ENCODE measurements around the gene TUB. TPM values are rescaled to one million over a fixed set of nuclear protein-coding genes. Genes with fewer than 3 reads are reported as not detected.
A peak's percentile ranks its signal among the peaks of the same experiment; 100 is the strongest.

Gene TUB
- total RNA-seq, 1 donor from 2014 or later = 12.9 TPM

DNA sequence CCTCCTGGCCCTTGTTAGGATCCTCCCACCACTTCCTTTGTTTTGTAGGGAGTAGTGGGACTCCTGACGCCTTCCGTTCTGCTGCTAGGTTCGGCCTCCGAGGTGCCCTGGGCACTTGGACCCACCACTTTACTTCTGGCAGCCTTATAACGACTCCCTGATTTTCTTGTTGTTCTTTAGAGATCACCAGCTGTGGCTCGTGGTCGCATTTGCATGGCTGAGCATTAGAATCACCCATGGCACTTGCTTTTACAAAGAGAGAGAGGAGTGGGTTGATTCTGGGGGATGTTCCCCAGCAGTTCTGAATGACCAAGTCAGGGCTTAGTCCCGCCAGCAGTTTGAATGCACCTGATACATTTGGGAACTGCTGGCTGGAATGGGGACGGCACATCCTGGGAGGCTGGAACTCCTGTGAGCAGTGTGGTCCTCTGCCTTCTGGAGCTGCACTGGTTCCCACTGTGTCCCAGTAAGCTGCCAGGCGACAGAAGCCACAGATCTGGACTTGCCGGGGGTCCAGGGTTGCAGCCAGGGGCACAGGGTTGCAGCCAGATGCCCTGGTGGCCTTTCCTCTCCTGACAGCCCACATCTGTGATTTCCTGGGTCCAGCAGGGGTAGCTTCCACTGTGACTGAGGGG is 4.1 kb downstream of the TUB start:
- intact Hi-C loops (cut with DNase I) = no loop called here
- ATAC-seq = no peak
- no peak for DNase-seq (ENCODE audit: low spot score)

DNA sequence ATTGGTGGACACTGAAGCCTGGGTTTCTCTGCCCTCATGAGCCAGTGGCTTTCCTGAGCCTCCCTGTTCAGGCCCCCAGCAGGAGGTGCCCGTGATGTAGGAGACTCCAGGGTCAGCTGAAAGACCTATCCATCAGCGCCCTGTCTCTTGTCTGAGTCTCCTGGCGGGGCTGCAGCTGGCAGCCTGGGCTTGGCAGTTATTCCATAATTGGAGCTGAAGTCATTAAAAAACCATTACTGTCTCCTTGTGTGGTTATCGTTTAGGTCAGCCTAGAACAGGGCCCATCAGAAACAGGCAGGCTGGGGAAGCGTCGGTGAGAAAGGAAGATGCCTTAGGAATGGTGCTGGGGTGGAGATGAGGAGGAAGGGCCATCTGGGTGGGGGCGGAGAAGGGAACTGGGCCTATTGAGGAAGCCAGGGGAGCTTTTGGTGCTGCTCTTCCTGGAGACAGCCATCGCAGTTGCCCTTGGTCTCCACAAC is 5.0 kb downstream of the TUB start:
- intact Hi-C loops (cut with DNase I) = no loop called here
- ATAC-seq = no peak
- no peak for DNase-seq (ENCODE audit: low spot score)

DNA sequence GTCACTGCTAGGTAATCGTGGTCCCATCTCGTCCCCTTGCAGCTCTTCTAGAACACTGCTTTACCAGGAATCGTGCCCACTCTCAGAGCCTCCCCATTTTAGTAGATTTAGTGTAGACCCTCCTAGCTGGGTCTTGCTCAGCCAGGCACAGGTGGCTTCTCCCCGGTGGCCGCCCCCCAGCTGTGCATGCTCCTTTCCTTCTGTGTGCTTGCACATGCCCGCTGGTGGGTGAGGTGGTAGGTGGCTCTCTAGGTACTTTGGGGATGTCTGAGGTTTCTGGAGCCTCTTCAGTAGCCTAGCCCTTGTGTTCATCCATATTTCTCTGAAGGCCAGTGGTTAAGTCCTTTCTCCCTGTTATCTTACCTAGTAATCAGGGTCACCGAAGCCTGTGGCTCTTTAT is 5.6 kb downstream of the TUB start:
- ATAC-seq (no peak), DNase-seq (ENCODE audit: low spot score) (no peak)
- intact Hi-C loops (cut with DNase I) = no loop called here

DNA sequence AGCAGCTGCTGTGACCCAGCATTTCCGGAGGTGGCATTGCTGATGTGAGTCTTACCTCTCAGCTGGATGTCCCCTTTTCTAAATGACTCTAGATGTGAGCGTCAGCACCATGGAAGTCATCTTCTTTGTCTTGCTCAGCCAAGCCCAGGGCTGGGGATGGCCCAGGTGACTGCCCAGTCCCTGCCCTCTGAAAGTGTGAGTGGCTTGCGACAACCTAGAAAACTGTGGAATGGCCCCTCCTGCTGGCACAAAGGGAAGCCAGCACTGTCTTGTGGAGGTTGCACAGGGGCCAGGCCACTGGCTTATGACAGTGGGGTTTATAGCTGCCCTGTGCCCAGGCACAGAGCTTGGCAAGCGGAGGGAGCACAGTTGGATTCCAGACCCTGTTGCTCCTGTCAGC is 6.2 kb downstream of the TUB start:
- intact Hi-C loops (cut with DNase I) = no loop called here
- ATAC-seq (no peak), DNase-seq (ENCODE audit: low spot score) (no peak)

DNA sequence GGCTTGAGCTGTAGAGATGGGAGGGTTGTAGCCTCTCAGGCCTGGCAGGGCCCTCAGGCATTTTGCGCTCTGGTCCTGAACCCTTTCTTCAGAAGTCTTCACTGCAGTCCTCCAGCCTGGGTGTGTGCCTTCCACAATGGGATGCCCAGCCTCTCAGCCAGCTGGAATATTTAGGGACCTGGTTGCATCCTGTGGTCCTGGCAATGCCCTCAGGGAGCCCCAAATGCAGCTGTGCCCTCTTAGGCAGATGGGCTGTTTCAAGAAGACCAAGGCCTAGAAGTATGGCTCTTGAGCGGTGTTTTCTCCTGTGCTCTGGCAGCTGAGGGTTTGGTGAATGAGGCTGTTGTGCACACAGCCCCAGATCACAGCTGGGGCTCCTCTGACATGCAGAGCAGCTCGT is 6.7 kb downstream of the TUB start:
- ATAC-seq = no peak
- intact Hi-C loops (cut with DNase I) = no loop called here

DNA sequence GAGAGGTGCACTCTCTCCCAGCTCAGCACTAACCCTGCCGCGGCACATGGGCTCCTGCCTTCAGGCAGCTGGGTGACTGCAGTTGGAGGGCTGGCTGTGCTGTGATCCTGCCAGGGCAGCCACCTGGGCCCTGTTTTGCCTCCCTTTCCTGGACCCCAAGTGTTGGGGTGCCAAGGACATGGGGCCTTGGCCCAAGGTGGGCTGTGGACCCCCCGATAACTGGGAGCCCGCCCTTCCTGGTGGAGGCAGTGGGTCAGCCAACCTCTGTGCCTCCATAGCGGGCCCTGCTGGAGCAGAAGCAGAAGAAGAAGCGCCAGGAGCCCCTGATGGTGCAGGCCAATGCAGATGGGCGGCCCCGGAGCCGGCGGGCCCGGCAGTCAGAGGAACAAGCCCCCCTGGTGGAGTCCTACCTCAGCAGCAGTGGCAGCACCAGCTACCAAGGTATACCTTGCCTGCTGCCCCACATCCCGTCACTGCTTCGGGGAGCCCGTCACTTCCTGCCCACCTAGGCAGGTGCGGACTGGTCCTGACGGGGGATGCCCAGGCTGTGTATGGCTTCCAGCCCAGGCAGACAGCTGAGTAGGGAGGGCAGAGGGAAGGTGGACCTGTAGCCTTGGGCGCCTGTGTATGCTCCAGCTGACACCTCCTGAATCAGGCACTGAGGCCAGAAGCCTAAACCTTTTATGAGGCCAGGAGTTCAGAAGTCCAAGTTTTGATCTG is 8.9 kb downstream of the TUB start:
- ATAC-seq (no peak), DNase-seq (ENCODE audit: low spot score) (peak; percentile 47)
- intact Hi-C loops (cut with DNase I) = loop anchor here (5.0 kb wide), 1 partner anchor 58 kb away; no protein-coding TSS in a partner anchor

More for the DNA sequence above, 6.7 kb downstream of the TUB start:
- DNase-seq (ENCODE audit: low spot score) = no peak

DNA sequence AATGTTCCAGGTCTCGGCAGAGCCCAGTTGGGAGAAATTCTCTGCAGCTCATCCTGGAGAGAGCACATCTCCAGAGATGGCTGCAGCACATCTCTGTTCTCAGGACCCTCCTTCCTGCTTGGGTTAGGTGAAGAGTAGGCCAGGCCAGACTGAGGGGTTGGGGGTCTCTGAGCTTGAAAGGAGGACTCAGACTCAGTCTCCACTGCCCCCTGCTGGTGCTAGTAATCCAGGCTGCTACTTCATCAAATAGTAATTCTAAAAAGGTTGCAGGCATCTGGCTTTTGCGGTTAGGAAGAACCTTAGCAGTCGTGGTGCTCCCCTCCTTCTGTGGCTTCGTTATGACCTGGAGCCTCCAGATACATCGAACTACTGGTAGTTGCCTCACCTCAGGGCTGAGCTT is 9.7 kb downstream of the TUB start:
- intact Hi-C loops (cut with DNase I) = loop anchor here (5.0 kb wide), 1 partner anchor 58 kb away; no protein-coding TSS in a partner anchor
- ATAC-seq = peak; percentile 14
- peak; percentile 69 for DNase-seq (ENCODE audit: low spot score)

DNA sequence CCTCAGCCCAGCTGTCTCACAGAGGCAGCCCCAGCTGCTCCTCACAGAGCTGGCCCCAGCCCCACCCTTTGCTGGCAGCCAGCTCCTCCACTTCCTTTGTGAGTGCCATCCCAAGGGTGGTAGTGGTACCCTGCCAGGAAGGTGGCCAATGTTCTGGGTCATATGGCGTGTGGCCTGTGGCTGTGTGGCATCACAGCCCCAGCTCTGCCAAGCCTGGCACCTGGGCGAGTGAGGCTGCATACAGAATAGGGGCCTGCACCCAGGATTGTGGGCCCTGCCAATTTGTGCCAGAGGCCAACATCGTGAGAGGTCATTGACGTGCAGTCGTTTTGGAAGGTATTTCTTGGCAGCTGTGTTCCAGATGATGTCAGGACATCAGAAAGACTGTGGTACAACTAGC is 10.7 kb downstream of the TUB start:
- ATAC-seq (no peak), DNase-seq (ENCODE audit: low spot score) (peak; percentile 44)
- intact Hi-C loops (cut with DNase I) = loop anchor here (5.0 kb wide), 1 partner anchor 59 kb away; no protein-coding TSS in a partner anchor

DNA sequence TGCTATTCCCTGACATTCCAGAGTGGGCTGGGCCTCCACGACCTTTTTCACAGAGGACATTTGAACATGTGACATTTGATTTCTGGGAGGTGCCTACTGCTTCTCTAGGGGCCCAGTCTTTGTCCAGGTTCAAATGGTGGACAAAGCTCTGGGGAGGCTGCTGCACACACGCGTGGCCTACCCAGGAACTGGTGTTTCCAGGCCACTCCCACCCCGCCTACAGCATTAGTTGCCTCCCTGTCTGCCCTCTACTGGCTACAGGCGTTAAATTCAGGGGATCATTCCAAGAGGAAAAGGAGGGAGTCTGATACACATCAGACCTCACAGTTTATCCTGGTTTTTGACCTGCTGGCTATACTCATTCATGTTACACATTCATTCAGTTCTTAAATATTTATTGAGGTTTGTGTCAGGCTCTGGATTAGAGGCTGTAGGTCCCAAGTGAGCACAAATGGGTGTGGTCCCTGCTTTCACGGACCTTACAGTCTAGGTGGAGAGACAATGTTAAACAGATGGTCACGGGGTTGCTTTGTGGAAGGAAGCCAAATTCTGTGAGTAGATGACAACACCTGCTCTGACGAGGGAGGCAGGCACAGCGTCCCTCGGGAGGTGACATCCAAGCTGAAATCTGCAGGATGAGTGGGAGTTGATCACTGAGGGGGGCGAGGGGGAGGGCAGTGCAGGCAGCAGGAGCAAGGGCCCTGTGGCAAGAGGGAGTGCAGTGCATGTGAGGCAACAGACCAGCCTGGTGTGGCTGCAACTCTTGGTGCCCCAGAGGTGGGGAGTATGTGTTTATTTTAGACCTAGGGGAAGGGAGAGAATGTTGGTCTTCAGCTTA is 11.8 kb downstream of the TUB start:
- ATAC-seq = peak; percentile 73
- intact Hi-C loops (cut with DNase I) = loop anchor here (5.0 kb wide), 1 partner anchor 61 kb away; no protein-coding TSS in a partner anchor
- DNase-seq (ENCODE audit: low spot score) = peak; percentile 79

DNA sequence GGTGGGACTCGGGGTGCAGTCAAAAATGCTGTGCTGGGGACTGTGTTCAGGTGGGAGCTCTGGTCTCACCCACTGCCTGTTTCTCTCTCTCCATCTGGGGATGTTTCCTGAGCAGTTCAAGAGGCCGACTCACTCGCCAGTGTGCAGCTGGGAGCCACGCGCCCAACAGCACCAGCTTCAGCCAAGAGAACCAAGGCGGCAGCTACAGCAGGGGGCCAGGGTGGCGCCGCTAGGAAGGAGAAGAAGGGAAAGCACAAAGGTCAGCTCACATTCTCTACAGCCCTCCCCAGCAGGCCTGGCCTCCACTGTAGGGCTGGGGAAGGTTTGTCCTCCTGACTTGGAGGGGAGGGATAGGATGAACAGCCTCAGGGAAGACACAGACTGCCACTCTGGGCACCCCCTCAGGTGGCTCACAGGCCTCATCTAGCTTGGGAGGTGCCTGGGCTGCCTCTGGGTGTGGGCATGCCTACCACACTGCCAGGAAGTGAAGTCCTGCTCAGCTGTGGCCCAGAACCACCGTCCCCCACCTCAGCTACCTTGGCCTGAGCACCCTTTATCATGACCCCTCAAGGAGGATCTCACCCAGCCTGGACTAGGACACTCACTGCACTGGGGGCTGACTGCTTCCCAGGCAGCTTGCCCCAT is 13.0 kb downstream of the TUB start:
- DNase-seq (ENCODE audit: low spot score) (no peak), ATAC-seq (no peak)
- intact Hi-C loops (cut with DNase I) = loop anchor here (5.0 kb wide), 1 partner anchor 62 kb away; no protein-coding TSS in a partner anchor

DNA sequence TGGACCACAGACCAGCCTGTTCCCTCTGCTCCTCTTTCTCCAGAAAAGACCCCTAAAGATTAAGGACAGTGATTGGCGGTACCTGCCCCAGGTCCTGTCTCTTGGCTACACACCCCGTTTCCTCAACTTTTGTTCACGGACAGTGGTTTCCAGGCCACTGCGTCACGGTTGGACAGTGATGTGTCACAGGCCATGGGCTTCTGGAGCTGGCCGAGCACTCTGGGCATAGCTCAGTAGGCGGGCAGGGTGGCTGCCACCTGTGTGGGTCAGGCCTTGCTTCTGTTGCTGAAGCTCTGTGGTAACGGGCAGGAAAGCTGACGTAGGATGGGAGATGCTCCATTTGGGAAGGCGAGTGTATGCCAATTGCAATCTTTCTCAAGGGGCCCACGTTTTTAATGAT is 13.6 kb downstream of the TUB start:
- ATAC-seq = no peak
- intact Hi-C loops (cut with DNase I) = loop anchor here (5.0 kb wide), 1 partner anchor 62 kb away; no protein-coding TSS in a partner anchor
- no peak for DNase-seq (ENCODE audit: low spot score)

DNA sequence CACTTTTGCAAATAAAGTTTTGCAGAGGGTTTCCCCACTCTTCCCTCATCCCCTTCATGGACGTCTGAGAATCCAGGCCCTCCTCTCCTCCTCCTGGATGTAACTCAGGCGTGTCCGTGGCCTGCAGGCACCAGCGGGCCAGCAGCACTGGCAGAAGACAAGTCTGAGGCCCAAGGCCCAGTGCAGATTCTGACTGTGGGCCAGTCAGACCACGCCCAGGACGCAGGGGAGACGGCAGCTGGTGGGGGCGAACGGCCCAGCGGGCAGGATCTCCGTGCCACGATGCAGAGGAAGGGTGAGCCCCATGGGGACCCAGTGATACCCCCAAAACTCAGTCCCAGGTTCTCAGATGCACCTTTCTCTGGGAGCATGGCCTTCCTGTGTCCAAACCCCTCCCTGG is 14.4 kb downstream of the TUB start:
- ATAC-seq (no peak), DNase-seq (ENCODE audit: low spot score) (no peak)
- intact Hi-C loops (cut with DNase I) = no loop called here

DNA sequence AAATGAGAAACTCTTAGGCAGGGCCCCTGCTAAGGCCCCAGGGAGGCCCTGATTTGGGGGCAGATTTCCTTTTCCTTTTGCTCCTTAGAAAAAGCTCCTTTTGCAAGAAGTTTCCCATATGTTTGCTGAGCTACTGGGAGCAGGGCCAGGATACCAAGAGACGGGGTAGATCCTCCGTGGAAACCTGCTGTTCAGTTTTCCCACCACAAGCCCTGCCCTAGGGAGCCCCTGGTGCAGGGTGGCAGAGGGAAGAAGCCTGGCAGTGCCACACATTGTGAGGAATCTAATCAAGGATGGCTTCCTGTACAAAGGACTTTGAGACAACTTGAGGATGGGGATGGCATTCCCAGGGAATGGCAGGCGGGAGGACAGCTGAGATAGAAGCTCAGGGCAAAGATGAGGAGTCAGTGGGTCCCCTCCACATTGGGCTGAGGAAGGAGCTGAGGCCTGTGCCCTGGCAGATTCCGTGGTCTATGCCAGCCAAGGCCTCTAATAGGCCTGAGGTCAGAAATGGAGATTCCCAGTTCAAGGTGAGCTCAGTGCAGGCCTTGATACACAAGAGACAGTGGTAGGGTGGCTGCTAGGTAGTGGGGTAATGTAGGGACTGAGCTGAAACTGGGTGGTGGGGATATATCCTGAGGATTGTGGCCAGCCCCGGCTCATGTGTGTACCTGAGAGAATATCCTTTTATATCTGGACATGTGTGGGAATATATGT is 15.0 kb downstream of the TUB start:
- intact Hi-C loops (cut with DNase I) = no loop called here
- ATAC-seq (no peak), DNase-seq (ENCODE audit: low spot score) (no peak)

DNA sequence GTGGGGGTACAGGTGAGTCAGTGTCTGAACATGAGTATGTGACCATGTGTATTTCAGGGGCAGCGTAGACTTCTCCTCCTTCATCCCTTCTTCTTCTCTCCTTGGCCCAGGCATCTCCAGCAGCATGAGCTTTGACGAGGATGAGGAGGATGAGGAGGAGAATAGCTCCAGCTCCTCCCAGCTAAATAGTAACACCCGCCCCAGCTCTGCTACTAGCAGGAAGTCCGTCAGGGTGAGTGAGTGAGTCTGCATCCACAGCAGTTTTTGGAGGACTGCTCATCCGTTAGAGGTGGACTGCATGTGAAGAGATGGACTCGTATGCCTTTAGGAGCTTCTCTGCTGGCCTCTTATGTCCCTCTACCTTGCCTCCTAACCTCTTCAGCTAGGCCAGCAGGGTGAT is 15.6 kb downstream of the TUB start:
- DNase-seq (ENCODE audit: low spot score) = no peak
- intact Hi-C loops (cut with DNase I) = no loop called here
- no peak for ATAC-seq

DNA sequence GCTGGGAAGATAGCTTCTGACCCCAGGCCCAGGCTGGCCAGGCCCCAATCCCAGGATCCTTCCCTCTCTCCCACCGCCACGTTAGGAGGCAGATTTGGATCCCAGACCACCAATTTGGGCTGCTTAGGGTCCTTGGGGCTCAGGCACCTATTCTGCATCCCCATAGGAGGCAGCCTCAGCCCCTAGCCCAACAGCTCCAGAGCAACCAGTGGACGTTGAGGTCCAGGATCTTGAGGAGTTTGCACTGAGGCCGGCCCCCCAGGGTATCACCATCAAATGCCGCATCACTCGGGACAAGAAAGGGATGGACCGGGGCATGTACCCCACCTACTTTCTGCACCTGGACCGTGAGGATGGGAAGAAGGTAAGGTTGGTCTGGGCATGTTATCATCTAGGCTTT is 16.1 kb downstream of the TUB start:
- DNase-seq (ENCODE audit: low spot score) (no peak), ATAC-seq (no peak)
- intact Hi-C loops (cut with DNase I) = no loop called here

DNA sequence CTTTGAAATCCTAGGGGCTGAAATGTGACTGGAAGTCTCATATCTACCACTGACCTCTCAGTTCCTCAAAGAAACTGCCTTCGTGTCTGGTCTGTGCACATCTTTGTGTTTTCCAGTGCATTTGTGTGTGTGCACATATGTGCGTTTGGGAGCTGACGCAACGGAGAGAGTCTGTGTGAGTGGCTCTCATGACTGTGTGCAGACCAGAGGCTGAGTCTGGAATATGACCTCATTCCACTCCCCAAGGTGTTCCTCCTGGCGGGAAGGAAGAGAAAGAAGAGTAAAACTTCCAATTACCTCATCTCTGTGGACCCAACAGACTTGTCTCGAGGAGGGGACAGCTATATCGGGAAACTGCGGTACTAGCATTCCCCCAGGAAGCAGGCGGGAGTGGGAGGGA is 16.5 kb downstream of the TUB start:
- intact Hi-C loops (cut with DNase I) = no loop called here
- DNase-seq (ENCODE audit: low spot score) (no peak), ATAC-seq (no peak)

DNA sequence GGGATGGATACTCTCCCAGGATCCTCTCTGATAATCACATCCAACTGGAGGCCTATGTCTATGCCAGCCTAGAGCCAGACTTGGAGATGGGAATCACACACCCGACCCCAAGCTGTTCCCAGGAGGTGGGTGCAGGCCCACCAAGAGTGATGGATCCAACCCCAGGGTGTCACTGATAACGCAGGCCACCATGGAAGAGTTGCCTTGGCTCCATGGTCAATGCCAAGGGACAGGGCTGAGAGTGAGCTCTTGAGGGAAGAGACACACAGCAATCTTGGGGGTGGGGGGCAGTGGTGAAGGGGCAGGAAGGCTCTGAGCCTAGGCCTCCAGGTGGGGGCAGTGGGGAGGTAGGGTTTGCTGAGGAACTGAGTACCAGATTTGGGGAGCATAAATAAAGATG is 16.9 kb downstream of the TUB start:
- ATAC-seq (no peak), DNase-seq (ENCODE audit: low spot score) (no peak)
- intact Hi-C loops (cut with DNase I) = no loop called here

DNA sequence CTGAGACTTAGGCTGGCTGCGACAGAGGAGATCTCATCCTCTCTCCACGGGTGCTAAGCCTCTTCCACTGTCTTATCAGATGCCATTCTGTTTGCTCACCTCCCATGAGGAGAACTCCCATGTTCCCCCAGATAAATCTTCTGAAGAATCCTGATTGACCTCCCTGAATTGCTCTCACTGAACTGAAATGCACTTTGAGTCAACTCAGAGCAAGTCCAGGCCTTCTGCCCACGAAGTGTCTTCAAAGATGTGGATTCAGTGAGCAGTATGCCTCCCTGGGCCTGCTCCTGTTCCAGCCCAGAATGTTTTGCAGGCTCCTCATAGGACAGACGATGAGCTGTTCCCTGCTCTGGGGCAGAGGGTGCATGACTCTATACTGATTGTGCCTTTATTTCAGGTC is 17.4 kb downstream of the TUB start:
- intact Hi-C loops (cut with DNase I) = no loop called here
- ATAC-seq (no peak), DNase-seq (ENCODE audit: low spot score) (no peak)

DNA sequence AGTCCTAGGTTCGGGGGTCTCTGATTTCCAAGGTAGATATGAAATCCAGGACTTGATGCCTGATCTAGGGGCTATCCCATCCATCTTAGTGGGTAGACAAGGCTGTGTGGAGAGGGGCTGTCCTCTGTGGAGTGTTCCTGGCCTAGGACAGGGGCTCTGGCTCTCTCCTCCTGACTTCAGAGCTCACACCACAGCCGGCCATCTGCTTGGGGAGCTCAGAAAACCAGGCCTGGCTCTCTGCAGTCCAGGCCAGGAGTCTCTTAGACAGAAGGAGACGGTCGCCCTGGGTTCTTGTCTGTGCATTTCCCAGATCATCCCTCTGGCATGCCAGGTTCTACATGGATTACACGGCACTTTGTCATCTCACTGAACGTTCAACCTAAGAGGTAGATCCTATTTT is 17.9 kb downstream of the TUB start:
- DNase-seq (ENCODE audit: low spot score) (no peak), ATAC-seq (no peak)
- intact Hi-C loops (cut with DNase I) = no loop called here
